GM12872 (cell line): ENCODE data around the gene CTSD.

Experiments
- TF ChIP-seq, protein P1 (sequence below): IDR thresholded peaks from 3 replicates; pipeline ENCODE4 v1.5.1; 2011; ENCODE audit warnings: low read depth, mild to moderate bottlenecking, low read length, moderate library complexity; ENCODE audit not compliant: insufficient read depth

CTSD gene

DNA sequence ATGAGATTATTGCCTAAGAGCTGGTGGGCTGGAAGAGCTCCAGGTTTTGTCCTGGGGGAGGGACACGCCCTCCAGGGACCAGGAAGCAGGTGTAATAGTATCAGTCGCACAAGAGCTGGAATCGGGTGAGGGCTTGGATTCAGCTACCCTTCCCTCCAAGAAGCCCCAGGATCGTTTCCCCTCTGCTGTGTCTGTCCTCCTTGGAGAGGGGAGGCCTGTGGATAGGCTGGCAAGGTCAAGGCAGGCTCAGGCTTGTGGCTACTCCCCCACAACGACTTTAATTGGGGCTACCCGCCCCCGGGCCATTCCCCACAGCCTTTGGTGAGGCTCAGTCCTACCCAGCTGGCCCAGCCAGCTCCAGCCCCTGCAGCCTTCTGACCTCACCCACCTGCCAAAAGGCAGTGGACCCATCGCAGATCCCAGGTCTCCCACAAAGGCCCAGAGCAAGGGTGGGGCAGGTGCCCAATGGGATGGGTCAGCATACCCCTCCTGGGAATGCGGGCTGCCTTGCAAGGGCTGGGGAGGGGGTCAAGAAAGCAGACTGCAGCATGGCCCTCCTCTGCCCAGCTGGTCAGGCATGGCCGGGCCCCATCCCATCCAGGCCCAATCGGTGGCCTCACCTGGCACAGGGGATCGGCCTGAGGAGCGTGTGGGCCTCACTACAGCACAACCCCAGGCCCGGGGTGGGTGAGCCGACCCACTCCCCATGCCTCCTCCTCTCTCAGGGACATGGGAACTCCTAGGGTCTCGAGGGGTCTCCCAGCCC, 1.0 kb downstream of the CTSD start:
- TF ChIP-seq, protein P1, sequence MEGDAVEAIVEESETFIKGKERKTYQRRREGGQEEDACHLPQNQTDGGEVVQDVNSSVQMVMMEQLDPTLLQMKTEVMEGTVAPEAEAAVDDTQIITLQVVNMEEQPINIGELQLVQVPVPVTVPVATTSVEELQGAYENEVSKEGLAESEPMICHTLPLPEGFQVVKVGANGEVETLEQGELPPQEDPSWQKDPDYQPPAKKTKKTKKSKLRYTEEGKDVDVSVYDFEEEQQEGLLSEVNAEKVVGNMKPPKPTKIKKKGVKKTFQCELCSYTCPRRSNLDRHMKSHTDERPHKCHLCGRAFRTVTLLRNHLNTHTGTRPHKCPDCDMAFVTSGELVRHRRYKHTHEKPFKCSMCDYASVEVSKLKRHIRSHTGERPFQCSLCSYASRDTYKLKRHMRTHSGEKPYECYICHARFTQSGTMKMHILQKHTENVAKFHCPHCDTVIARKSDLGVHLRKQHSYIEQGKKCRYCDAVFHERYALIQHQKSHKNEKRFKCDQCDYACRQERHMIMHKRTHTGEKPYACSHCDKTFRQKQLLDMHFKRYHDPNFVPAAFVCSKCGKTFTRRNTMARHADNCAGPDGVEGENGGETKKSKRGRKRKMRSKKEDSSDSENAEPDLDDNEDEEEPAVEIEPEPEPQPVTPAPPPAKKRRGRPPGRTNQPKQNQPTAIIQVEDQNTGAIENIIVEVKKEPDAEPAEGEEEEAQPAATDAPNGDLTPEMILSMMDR = no peak

DNA sequence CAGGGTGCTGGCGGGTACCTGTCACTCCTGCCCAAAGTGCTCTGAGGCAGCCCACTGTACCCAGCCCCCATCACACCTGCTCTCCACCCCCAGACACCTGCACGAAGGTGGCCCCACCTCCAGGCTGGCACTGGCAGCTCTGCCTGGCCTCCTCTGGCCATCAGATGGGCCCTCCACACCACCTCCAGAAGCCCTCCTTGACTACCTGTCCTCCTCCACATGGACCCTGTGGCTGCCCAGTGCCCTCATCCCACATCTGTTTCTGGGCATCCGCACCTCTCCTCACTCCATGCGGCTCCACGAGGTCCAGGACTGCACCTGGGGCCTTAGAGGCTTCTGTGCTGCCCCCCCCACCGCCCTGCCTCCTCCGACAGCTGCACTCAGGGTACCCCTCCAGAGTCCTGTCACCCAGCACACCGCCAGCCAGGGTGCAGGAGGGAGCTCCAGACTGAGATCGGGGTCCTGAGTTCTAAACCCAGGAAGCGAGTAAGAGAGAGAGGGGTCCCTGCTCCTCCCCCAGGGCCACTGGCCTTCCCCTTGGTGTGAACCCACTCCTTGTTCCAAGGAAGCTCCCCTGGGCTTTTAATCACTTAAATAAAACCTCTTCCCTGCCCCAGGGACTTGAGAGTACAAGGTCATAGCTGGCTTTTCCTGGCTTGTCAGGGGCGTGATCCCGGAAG, 1.7 kb downstream of the CTSD start:
- TF ChIP-seq, protein P1 = no peak

DNA sequence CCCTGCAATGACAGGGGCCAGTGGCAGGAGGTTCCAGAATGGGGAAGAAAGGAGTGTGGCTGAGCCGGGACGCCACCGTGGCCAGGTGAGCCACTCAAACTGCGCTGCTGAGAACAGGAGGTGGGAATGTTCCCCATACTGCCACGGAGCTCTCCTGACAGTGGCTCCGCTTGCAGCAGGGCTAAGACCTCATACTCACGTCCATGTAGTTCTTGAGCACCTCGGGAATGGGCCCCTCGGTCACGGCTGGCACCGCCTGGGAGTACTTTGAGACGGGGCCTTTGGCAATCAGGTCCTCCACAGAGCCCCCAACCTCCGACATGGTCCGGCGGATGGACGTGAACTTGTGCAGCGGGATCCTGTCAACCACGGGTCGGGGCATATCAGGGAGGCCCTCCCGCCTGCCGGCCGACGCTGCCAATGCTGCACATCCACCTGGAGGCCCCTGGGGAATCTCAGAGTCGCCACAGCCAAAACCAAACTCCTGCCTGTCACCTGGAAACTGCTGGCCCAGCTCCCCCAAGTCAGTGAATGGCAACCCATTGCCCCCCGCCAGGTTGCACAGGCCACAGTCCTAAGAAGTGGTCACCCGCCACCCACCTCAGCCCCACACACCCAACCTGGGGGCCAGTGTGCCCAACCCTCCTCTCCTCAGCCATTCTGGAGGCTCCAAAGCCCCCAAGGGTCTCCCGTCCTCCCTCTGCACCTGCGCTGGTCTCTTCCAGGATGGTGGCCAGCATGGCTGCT, 2.4 kb downstream of the CTSD start:
- TF ChIP-seq, protein P1 = no peak

DNA sequence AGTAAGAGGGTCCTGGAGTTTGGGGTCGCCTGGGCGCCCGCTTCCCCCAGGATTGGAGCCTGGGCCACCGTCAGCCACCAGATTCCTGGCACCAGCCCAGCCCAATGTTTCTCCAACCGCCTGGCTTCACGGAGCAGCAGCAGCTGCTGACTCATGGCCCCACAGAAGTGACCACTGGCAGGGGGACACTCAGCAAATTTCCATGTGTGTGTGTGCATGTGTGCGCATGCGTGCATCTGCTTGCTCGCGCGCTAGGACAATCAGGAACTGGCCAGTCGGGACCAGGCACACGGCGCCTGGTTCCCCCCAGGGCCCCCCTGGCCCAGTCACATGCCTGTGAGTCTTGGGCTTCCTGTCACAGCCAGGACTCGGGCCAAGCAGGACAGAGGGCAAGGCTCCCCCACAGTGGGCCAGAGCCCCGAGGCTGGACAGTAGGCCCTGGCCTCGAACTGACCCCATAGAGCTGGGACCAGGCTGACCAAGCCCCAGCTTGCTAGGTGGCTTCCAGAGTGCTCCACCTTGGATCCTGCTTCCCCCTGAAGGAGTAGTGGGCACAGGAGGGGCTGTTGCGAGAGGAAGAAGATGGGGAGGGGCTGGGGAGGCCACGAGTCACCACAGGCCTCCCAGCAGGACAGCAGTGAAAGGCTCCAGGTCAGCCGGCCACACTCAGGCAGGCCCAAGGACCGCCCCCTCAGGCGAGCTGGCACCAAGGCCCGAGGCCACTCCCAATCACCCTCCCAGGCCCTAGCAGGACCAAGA, 3.2 kb downstream of the CTSD start:
- TF ChIP-seq, protein P1 = no peak

DNA sequence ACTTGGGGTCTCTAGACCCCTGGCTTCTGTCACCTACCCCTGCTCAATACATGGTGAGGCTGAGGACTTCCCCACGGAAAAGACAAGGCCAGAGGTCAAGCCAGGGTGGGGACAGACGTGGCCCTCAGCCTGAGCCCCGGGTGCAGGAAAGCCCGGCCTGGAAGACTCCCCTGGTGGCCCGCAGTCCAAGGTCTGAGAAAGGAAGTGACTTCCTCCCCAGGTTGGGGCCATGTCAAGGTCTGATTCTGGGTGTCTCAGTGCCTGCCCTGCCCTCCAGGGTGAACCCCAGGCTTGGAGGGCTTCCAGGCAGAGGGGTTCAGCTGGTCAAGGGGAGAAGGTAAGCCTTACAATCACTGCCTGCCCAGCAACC, 3.9 kb downstream of the CTSD start:
- TF ChIP-seq, protein P1 = no peak

DNA sequence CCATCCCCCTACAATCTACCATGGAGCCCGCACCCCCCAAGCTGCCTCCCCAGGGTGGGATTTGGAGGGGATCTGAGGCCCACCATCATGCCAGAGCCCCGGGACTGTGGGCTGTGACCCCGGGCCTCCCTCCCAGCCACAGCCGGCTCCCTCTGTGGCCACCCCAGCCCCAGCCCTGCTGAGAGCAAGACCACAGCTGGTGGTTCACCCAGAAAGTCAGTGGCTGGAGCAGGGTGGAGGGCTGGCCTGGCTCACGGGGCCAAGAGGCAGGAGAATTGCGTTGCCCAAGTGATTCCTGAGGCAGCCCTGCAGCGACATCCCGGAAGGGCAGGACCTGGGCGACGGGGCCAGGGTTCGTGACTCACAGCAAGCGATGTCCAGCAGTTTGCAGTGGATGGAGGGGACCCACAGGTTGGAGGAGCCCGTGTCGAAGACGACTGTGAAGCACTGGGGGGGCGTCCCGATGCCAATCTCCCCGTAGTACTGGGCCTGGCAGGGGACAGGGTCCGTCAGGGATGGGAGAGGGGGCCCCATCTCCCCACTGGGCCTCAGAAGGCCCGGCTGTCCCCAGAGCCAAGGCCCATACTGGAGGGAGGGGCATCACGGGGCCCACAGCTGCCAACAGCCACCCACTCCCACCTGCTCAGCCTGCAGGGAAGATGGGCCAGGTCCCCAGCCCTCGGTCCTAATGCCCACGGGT, 4.4 kb downstream of the CTSD start:
- TF ChIP-seq, protein P1 = no peak
